HG02870 (cell line): ENCODE measurements around the gene FUT1.
A peak's percentile ranks its signal among the peaks of the same experiment; 100 is the strongest.
"Not testable (repeated sequence)": the region's sequence is repeated elsewhere in the genome, so short reads cannot be mapped to it uniquely, and the experiment has no call there.

Source experiments
- ATAC-seq: cut with Tn5 transposase; IDR thresholded peaks from one replicate; pipeline ENCODE4 v1.9.1; 2021; ENCODE audit warnings: mild to moderate bottlenecking, moderate library complexity; ENCODE audit not compliant: unreplicated experiment

The FUT1 gene

DNA sequence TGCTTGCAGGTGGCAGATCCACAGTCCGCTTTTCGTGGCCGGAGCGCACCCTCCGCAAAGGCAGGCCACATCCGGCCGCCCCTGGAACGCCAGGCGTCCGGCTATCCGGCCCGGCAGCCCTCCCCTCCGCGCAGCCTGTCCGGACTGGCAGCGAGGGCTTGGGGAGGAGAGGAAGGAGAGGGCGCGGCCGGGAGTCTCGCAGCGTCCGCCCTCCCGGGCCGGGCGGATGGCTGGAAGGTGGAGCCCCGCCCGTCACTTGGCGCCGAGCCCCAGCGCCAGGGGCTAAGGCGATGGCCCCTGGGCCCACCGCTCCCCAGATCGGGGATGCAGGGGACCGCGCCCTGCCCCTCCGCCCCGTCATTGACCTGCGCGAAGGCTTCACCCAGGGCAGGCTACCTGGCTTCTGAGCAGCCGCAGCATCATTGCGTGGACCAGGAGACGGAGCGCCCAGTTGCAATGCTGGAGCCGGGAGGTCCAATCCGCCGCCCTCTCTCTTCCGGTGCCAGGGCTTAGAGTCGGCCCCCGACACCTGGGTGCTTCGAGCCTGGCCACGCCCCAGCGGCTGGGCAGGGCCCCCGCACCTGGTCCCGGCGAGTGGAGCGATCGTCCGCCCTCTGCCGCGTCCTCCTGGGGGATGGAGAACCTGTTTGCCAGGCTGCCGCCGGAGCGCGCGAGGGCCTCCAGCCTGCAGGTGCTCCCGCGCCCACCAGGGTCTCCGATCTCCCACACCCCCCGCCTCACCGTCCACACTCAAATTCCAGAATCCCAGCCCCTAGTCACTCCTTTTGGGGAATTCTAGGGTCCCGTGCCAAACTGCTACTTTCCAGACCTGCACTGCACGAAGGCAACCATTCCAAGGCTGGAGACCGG, at the start of gene FUT1:
TSS of gene FUT1 (minus strand) at position 146 of the 870 bp plus-strand sequence. CDS start 1,360 bp downstream, outside the sequence.
- ATAC-seq = no peak

GRCh38 chr19:48799358-48800300, 47.2 kb upstream of the FUT1 start:
- no peak for ATAC-seq

DNA sequence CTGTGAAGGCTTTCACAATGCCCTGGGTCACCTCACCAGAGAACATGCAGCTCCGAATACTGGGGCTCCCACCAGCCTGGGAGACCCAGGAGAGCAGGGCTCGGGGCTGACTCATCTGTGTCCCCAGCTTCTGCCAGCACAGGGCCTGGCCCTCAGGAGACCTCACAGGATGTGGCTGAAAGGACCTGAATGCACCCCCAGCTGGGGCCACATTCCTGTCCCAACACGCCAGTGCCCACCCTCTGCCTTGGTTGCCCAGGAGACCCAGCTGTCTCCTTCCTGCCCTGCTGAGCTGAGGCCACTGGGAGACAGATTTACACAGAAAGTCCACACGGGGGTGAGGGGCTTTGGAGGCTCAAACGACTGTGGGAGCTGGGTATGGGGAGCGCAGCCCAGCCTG, 46.5 kb upstream of the FUT1 start:
- no peak for ATAC-seq

GRCh38 chr19:48797103-48797502, 44.7 kb upstream of the FUT1 start:
- ATAC-seq = no peak

DNA sequence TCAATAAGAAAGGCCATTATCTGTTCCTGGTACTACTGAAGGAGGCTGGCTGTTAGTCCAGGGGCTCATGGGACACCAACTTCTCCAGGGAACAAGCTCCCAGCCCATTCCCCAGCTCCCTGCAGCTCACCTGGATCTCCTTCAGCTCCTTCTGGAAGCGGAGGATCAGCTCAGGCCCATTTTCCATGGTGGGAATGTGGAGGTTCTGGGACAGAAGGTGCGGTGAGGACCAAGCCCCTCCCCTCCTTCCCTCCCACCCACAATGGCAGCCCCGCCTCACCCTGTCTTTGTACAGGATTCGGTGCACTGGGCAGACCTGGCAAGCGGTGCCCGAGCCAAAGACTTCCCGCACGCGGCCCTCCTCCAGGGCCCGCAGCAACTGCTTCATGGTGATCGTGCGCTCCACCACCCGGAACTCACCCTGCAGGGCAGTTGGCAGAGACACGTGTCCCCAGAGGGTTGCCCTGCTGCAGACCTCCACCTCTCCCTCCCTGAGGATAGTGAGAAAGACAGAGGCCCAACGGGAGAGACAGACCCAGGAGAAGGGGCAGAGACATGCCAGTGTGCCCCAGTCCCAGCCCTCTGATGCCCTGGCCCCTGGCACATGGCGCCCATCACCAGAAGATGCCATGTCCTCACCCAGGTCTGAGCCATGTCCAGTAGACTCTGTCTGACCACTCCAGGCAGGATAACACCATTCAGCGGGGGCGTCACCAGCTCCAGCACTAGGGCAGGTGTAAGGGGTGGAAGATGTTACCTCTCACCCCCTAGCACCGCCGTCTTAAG, 44.0 kb upstream of the FUT1 start:
- ATAC-seq = no peak

GRCh38 chr19:48795685-48796070, 43.2 kb upstream of the FUT1 start:
- no peak for ATAC-seq

DNA sequence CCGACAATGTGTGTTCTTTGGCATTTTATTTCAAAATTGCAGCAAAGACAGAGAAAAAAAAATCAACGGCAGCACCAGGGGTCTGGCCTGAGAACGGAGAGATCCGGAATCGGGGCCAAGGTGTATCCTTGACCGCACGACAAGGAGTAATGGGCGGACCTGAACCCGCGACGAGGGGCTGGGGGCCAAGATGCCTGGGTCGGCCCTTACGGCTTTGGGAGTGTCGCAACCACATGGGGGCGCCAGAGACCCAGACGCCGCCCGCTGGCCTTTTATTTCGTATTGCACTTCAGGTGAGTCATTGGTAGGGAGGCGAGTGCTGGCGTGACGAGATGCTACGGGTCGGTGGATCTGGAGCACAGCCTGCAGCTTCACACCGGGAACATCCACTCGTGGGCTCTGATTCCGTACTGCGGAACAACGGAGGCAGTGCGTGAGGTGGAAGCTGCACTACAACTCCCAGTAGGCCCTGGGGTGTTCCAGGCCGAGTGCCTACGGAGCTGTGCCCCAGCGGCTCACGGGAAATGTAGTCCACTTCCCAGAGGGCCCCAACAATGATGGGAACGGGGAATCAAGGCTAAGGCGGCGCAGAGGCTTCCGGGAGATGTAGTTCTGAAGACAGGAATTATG, 42.7 kb upstream of the FUT1 start:
- ATAC-seq = peak; percentile 80

GRCh38 chr19:48794291-48794690, 41.9 kb upstream of the FUT1 start:
- no peak for ATAC-seq

- ATAC-seq = no peak
These were observed 40.8 kb upstream of the FUT1 start for GRCh38 chr19:48793271-48793670.

DNA sequence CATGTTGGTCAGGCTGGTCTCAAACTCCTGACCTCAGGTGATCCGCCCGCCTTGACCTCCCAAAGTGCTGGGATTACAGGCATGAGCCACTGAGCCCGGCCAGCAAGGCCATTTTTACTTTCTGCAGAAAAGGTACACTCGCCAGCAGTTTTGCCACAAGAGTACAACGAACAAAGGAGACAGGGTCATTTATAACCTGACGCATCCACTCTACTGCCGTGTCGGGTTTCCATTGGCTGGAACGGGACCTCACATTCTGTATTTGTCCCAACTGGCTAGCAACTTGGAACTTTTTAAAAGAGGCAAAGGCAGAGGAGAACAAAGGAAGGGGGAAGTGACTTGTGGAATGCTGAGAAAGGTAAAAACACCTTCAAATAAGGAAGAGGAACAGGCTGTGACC, 34.9 kb upstream of the FUT1 start:
- not testable (repeated sequence) for ATAC-seq

DNA sequence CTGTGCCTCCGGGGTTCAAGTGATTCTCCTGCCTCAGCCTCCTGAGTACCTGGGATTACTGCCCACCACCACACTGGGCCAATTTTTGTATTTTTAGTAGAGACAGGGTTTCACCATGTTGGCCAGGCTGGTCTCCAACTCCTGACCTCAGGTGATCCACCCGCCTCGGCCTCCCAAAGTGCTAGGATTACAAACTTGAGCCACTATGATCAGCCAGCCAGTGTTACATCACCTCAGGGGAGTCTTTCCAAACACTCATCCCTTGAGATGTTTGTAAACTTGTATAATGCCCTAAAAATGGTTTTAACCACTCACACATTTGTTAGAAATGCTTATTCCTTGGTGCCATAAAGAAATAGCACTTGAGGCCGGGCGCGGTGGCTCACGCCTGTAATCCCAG, 34.0 kb upstream of the FUT1 start:
- not testable (repeated sequence) for ATAC-seq

DNA sequence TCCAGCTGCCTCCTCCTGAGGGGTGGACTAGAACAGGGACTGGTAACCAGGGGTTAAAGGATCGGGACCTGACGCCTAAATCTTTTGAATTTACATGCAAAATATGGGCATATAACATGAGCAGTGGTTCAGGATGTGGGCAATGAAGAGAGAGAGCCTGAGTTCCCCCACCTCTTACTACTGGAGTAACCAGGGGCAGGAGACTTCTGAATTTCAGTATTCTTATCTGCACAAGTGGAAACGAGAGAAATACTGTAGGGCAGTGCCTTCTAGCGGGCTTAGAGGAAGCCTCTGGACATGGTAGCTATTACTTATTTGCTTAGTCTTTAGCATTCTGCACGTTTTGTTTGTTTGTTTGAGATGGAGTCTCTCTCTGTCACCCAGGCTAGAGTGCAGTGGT, 32.1 kb upstream of the FUT1 start:
- no peak for ATAC-seq

GRCh38 chr19:48780631-48781391, 28.4 kb upstream of the FUT1 start:
- no peak for ATAC-seq

GRCh38 chr19:48779636-48780035, 27.2 kb upstream of the FUT1 start:
- no peak for ATAC-seq

GRCh38 chr19:48777720-48778119, 25.3 kb upstream of the FUT1 start:
- no peak for ATAC-seq

GRCh38 chr19:48777139-48777538, 24.7 kb upstream of the FUT1 start:
- no peak for ATAC-seq

GRCh38 chr19:48772503-48772953, 20.1 kb upstream of the FUT1 start:
- ATAC-seq = no peak

DNA sequence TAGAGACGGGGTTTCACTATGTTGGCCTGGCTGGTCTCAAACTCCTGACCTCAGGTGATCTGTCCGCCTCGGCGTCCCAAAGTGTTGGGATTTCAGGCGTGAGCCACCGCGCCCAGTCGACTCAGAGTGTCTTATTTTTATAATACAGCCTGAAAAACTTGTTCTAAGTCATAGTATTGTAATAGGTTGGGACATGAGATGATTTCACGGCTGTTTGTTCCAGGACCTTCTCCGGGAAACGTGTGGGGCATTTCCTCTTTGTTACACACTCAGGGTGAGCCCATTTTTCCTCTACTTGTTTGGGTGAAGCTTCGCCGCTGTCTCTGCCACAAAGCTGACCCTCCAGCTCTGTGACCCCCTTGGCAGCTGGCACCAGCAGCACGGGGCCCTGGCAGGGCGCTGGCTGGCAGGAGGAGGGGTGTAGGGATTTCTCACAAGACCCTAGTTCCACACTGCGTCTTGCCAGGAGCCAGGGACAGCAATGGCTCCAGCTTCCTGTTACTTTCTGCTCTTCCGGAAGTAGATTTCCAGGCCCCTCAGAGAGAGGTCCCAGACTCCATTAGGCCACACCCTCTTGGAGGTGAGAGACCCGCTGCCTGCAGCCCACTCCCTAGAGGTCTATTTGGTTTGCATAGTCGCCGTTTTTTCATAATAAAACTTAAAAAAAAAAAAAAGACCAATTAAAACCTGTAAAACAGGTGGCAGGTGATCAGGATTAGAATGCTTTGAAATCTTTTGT, 18.5 kb upstream of the FUT1 start:
- no peak for ATAC-seq

GRCh38 chr19:48770266-48770665, 17.8 kb upstream of the FUT1 start:
- ATAC-seq = no peak
